ENCODE data around the gene KLHL29. TPM values are rescaled to one million over a fixed set of nuclear protein-coding genes. Genes with fewer than 3 reads are reported as not detected.

KLHL29 gene
- total RNA-seq, 1 experiment from 2014 or later, result 2.6 TPM

GRCh38 chr2:23529659-23530058 is 144.7 kb downstream of the KLHL29 start:
- H3K4me1 ChIP-seq (ENCODE audit: insufficient read depth, low read length), result peaks cover 1% of the 10 kb centered on the region; the same call in 1 of the 2 replicates
- intact Hi-C loops (cut with micrococcal nuclease), result no loop called here
- no peaks in the 10 kb centered on the region for H3F3A ChIP-seq (ENCODE audit: low read length, unreplicated experiment)
- ChIA-PET CTCF (no interaction called here), POLR2A (ENCODE audit: unreplicated experiment) (no interaction called here)
- H3K27ac ChIP-seq (ENCODE audit: low read length), result no peak overlapping the region
- H3K4me2 ChIP-seq (ENCODE audit: low read length), result no peak overlapping the region
- no peak overlapping the region for H3K4me3 ChIP-seq (ENCODE audit: low read length)
- no peaks in the 10 kb centered on the region for H3K9me3 ChIP-seq (ENCODE audit: low read length)
- BruUV-seq (replicated peaks), result no TSS peak
- no peak overlapping the region for H2AFZ ChIP-seq (ENCODE audit: low read length)
- no peak overlapping the region for H3K9ac ChIP-seq (ENCODE audit: low read length)
- DNase-seq (no peak), ATAC-seq (no peak)
- H3K36me3 ChIP-seq (ENCODE audit: low read depth, low read length), result no peaks in the 10 kb centered on the region
- no peaks in the 10 kb centered on the region for H4K20me1 ChIP-seq (ENCODE audit: low read length)
- TF ChIP-seq EZH2phosphoT487 (IDR thresholded peaks at IDR 0.05; ENCODE audit: borderline replicate concordance, low read length) (no peak), EZH2 (IDR thresholded peaks at IDR 0.05; ENCODE audit: low read length, unreplicated experiment) (no peak), CTCF (conservative IDR thresholded peaks at IDR 0.05; ENCODE audit: low read depth, low read length) (no peak)
- H3K79me2 ChIP-seq (ENCODE audit: low read length), result no peaks in the 10 kb centered on the region
- no peaks in the 10 kb centered on the region for H3K9me2 ChIP-seq (replicated peaks; ENCODE audit: low read length)
- no peaks in the 10 kb centered on the region for H3K27me3 ChIP-seq (ENCODE audit: low read length)

GRCh38 chr2:23530206-23530908 is 145.4 kb downstream of the KLHL29 start:
- no peaks in the 10 kb centered on the region for H3K9me2 ChIP-seq (replicated peaks; ENCODE audit: low read length)
- ATAC-seq (no peak), DNase-seq (no peak)
- H3K9me3 ChIP-seq (ENCODE audit: low read length), result no peaks in the 10 kb centered on the region
- no peak overlapping the region for H3K4me2 ChIP-seq (ENCODE audit: low read length)
- no peak overlapping the region for H2AFZ ChIP-seq (ENCODE audit: low read length)
- H3K4me3 ChIP-seq (ENCODE audit: low read length), result no peak overlapping the region
- BruUV-seq (replicated peaks), result no TSS peak
- H3K36me3 ChIP-seq (ENCODE audit: low read depth, low read length), result no peaks in the 10 kb centered on the region
- no peaks in the 10 kb centered on the region for H3K79me2 ChIP-seq (ENCODE audit: low read length)
- ChIA-PET CTCF (no interaction called here), POLR2A (ENCODE audit: unreplicated experiment) (no interaction called here)
- no peak overlapping the region for H3K27ac ChIP-seq (ENCODE audit: low read length)
- no peaks in the 10 kb centered on the region for H3K4me1 ChIP-seq (ENCODE audit: insufficient read depth, low read length)
- intact Hi-C loops (cut with micrococcal nuclease), result no loop called here
- H3K27me3 ChIP-seq (ENCODE audit: low read length), result no peaks in the 10 kb centered on the region
- TF ChIP-seq EZH2phosphoT487 (IDR thresholded peaks at IDR 0.05; ENCODE audit: borderline replicate concordance, low read length) (no peak), EZH2 (IDR thresholded peaks at IDR 0.05; ENCODE audit: low read length, unreplicated experiment) (no peak), CTCF (conservative IDR thresholded peaks at IDR 0.05; ENCODE audit: low read depth, low read length) (no peak)
- no peak overlapping the region for H3K9ac ChIP-seq (ENCODE audit: low read length)
- no peaks in the 10 kb centered on the region for H4K20me1 ChIP-seq (ENCODE audit: low read length)
- no peaks in the 10 kb centered on the region for H3F3A ChIP-seq (ENCODE audit: low read length, unreplicated experiment)

- ChIA-PET CTCF (no interaction called here), POLR2A (ENCODE audit: unreplicated experiment) (no interaction called here)
- intact Hi-C loops (cut with micrococcal nuclease), result no loop called here
- Histone ChIP-seq H3K79me2 (ENCODE audit: low read length) (no peaks in the 10 kb centered on the region), H3K4me2 (ENCODE audit: low read length) (no peak overlapping the region), H3K9me3 (ENCODE audit: low read length) (no peaks in the 10 kb centered on the region), H3K4me1 (ENCODE audit: insufficient read depth, low read length) (no peaks in the 10 kb centered on the region), H2AFZ (ENCODE audit: low read length) (no peak overlapping the region), H3K27ac (ENCODE audit: low read length) (no peak overlapping the region), H3K36me3 (ENCODE audit: low read depth, low read length) (no peaks in the 10 kb centered on the region), H3K9ac (ENCODE audit: low read length) (no peak overlapping the region), H3K27me3 (ENCODE audit: low read length) (no peaks in the 10 kb centered on the region), H3F3A (ENCODE audit: low read length, unreplicated experiment) (no peaks in the 10 kb centered on the region), H3K4me3 (ENCODE audit: low read length) (no peak overlapping the region), H3K9me2 (replicated peaks; ENCODE audit: low read length) (no peaks in the 10 kb centered on the region), H4K20me1 (ENCODE audit: low read length) (no peaks in the 10 kb centered on the region)
- no TSS peak for BruUV-seq (replicated peaks)
- no peak for TF ChIP-seq EZH2 (IDR thresholded peaks at IDR 0.05; ENCODE audit: low read length, unreplicated experiment)
- no peak for TF ChIP-seq EZH2phosphoT487 (IDR thresholded peaks at IDR 0.05; ENCODE audit: borderline replicate concordance, low read length)
- TF ChIP-seq CTCF (conservative IDR thresholded peaks at IDR 0.05; ENCODE audit: low read depth, low read length), result no peak
- DNase-seq, result no peak
- no peak for ATAC-seq
These were observed 145.9 kb downstream of the KLHL29 start for GRCh38 chr2:23530909-23531276.
